ENCODE results near the gene HDAC10. TPM values are rescaled to one million over a fixed set of nuclear protein-coding genes. Genes with fewer than 3 reads are reported as not detected.

Gene HDAC10
- polyA plus RNA-seq, 5 donors: 19.2 to 42.5 (median 33.6) TPM

- DNase-seq: no peak
Observed at GRCh38 chr22:50245214-50246072, 5.6 kb downstream of the HDAC10 start.

DNA sequence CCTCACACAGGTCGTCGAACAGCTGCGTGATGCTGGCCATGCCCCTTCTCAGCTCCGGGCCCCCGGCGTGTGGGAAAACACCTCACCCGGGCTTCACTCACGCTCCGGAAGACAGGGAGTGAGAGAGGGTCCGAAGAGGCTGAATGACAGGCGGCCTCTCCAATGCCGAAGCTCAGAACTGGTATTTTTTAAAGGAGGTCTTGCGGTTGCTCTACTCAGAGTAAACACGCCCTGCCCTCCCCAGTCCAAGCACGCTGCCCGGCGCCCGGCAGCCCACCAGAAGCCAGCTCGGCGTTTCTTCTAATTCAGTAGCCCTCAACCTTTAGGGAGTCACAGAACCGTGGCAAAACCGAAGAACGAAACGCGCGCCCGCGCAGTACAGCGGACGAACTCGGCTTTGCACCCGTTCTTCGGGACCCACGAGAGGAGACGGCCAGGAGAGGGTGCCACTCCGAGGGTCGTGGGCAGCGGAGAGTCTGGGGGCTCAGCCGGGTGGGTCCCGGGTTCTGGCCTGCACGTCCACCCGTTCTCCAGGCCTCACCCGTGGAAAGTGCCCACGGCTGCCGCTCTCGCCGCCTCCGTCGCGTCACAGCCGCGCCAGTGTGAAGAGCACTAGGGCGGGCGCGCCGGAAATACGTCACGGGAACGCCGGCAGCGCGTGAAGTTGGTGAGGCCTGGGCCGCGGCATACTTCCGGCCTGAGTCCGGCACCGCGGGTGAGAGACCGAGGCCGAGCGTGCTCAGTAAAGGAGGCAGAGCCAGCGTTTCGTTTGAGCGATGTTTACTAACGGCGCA lies 6.4 kb downstream of the HDAC10 start, which contains the start of gene TUBGCP6:
TUBGCP6 (minus strand) TSS at position 604 of the 794 bp plus-strand sequence; CDS start at position 40, 564 bp downstream.
- DNase-seq: peak; percentile 91 to 93

DNA sequence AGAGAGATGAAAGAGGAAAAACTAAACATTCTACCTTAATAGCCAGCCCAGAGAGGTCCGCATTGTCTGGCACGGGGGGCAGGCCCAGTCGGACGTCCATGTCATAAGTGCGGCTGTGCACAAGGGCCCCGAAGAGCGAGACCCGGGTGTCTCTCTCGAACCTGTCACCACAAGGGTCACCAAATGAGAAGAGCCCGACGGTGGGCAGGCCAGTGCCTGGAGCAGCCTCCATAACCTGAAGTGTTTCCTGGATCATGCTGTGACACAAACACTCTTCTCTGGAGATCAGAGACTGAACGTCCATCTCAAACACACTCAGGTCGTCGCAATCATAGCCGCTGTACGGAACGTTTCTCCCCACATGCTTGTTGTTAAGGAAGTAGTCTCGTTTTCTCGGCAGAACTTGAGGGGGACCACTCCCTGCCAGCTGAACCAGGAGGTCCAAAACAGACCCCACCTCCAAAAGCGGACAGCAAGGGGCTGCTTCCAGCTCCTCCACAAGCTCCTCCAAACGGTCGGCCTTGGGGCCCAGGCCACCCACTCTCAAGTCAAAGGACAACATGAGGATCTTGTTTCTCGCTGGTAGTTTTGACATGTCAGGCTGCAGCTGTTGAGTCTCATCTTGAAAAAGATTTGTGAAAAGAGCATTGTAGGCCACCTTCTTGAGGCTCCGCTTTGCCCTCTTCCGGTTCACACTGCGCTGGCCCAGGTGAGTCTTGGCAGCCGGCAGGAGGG lies 7.2 kb downstream of the HDAC10 start:
- DNase-seq: no peak

GRCh38 chr22:50242406-50242949 lies 8.6 kb downstream of the HDAC10 start:
- no peak for DNase-seq

GRCh38 chr22:50238755-50239154 lies 12.3 kb downstream of the HDAC10 start:
- DNase-seq: no peak

DNA sequence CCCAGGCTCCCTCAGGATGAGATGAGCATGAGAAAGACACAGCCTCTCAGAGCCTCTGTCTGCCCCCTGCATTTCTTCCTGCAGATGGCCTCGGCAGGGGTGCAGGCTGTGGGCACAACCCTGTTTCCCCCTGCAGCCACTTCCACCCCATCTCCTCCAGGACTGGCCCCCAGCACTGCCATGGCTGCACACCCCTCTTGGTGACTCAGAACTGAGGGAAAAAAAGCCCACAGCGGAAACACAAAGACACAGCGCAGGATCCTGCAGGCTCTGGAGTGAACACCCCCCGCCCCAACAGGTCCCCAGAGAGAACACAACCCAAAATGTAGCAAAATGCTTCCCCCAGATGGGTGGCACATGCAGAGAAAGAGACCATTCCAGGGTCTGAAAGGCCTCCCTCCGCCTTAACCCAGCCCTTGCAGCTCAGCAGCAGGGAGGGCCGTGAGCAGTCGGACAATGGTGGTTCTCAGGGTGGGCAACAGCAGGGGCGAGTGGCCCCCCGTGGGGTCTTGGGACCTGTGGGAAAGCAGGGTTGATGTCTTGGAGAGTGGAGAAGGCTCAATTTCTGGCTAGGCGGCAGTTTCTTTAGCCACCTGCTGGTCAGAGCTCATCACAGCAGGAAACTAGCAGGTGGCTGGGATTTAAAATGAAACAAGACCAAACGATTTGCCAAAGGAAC lies 14.2 kb downstream of the HDAC10 start:
- DNase-seq: no peak

DNA sequence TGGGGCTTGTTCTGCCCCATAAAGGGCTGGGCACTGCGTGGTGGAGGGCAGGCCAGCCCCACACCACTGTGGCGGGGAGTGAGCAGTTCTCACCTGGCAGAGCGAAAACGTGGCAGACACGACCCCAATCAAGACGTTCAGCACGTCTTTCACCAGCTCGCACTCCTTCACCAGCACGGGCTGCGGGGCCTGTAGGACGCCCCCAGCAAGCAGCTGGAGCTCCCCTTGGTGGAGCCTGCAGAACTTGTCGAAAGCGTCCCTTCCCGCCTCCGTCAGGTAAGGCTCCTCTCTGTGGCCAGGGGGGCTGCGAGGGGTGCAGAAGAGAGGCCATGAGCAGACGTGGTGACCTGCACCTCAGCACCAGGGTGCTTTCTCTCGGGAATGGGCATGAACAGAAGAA lies 17.8 kb downstream of the HDAC10 start:
- DNase-seq: no peak

GRCh38 chr22:50232481-50233151 lies 18.4 kb downstream of the HDAC10 start:
- DNase-seq: no peak

GRCh38 chr22:50229370-50229769 lies 21.7 kb downstream of the HDAC10 start:
- no peak for DNase-seq

GRCh38 chr22:50228366-50228765 lies 22.7 kb downstream of the HDAC10 start:
- DNase-seq: no peak

GRCh38 chr22:50227579-50228215 lies 23.4 kb downstream of the HDAC10 start:
- DNase-seq: no peak

DNA sequence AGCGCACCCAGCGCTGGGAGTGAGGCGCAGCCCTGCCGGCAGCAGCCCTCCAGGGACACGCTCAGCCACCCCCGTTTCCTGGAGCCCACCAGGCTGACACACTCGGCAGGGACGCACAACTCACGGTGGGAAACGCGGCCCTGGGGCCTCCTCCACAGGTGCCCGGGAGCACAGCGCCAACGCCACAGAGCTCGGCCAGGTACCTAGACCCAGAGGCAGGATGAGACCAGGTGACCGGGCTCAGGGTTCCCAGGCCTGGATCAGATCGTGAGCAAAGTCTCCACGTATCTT lies 24.2 kb downstream of the HDAC10 start:
- no peak for DNase-seq

- no peak for DNase-seq
Observed at GRCh38 chr22:50226063-50226874, 24.8 kb downstream of the HDAC10 start.

- DNase-seq: no peak
Observed at GRCh38 chr22:50225200-50225969, 25.7 kb downstream of the HDAC10 start.

DNA sequence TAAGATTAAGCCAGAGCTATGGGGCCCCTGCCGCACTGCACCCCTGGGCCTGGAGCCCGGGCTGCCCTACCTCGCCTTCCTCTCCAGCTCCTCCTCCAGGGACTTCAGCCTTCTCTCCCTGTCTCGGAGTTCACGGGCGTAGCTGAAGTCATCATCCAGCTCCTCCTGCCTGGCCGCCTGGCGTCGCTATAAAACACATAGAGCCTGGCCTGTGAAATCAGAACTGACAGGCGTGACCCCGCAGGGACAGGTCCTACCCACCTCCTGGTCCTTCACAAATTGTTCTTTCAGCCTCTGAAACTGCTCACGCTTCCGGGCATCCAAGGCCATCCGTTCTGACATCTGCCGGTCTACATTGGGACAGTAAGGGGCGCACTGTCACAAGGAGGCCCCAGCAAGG lies 27.0 kb downstream of the HDAC10 start:
- DNase-seq: no peak

DNA sequence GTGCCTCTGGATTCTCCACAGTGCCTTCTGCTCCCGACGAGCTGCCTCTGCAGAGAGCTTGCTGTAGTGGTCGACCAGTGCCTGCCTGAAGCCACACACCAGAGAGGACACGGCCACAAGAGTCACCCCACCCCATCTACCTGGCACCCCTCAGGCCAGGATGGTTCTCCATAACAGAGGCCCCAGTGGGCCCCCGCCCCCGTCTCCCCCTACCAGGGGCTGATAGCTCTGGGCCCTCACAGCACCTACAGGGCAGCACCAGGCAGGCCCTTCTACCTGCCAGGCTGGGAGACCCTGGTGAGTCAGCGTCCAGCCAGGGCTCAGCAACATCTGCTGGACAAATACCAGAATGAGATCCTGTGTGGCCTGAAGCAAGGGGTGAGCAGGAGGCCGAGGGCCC lies 28.6 kb downstream of the HDAC10 start:
- DNase-seq: no peak

DNA sequence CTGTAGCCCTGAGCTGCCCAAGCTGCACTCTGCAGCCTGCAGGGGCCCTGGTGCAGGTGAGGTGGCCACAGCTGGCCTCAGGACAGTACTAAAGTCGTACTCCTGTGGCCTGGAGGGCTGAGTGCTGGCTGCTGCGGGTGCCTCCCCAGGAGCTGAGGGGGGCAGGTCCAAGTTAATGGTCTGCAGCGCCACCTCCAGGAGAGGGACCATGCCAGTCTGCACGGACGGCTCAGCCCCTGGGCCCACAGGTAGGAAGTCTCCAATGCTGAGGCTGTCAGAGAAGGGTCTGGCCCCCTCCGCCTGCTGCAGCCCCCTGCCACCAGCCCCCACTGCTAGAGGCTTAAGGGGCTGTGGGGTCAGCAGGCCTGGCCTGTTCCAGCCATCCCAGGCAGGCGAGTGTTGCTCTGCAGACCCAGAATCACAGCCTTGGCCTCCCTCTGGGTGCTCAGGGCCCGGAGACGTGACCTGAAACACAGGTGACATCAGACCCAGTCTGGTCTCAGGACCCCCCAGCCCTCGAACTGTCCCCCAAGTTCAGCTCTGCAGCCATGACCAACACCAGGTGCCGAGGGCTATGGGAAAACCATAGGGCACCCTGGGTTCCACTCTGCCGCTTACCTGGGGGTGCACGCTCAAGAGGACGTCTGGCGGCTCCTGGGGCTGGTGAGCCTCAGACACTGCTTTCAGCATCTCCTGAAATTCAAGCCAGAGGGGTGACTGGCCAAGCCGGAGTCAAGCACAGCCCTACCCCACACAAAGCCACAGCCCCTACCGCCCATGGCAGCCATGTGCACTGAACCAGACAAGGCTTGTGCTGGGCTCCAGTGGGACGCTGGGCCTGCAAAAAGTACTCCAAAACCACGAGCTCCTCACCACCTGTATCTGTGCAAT lies 29.4 kb downstream of the HDAC10 start:
- DNase-seq: no peak

Data from right lung (tissue), 5 donors.